ENCODE data around the gene TMEM14C.
"Not testable (repeated sequence)": the region's sequence is repeated elsewhere in the genome, so short reads cannot be mapped to it uniquely, and the experiment has no call there.

The TMEM14C gene

GRCh38 chr6:10695086-10695657, 27.7 kb upstream of the TMEM14C start:
- no peaks in the 10 kb centered on the region for H3K9me3 Mint-ChIP-seq
- no peak for DNase-seq
- H3K27ac Mint-ChIP-seq: peak overlapping the region; percentile 99
- H3K27me3 Mint-ChIP-seq: no peaks in the 10 kb centered on the region
- peaks cover 20 to 47% of the 10 kb centered on the region in 2 donors for H3K4me1 Mint-ChIP-seq
- H3K4me3 Mint-ChIP-seq: peak overlapping the region; percentile 89 to 97
- peaks cover 19 to 37% of the 10 kb centered on the region in 2 donors for H3K36me3 Mint-ChIP-seq
- ATAC-seq (replicated peaks): no peak

GRCh38 chr6:10696655-10697054, 26.2 kb upstream of the TMEM14C start:
- ATAC-seq (replicated peaks): no peak

GRCh38 chr6:10713962-10714361, 8.9 kb upstream of the TMEM14C start:
- no peak for DNase-seq
- H3K27ac Mint-ChIP-seq: peak overlapping the region; percentile 68
- peaks cover 5 to 14% of the 10 kb centered on the region in 2 donors for H3K36me3 Mint-ChIP-seq
- H3K27me3 Mint-ChIP-seq: no peaks in the 10 kb centered on the region
- peak overlapping the region in 1 of 2 donors; percentile 20 for H3K4me3 Mint-ChIP-seq
- no peak for ATAC-seq (replicated peaks)
- H3K9me3 Mint-ChIP-seq: no peaks in the 10 kb centered on the region
- peaks cover 0 to 1% of the 10 kb centered on the region in 2 donors for H3K4me1 Mint-ChIP-seq

More at GRCh38 chr6:10696655-10697054, 26.2 kb upstream of the TMEM14C start:
- H3K4me3 Mint-ChIP-seq: peak overlapping the region; percentile 32 to 97
- peaks cover 30 to 51% of the 10 kb centered on the region in 2 donors for H3K36me3 Mint-ChIP-seq
- no peak overlapping the region for H3K27ac Mint-ChIP-seq
- no peaks in the 10 kb centered on the region for H3K27me3 Mint-ChIP-seq
- no peaks in the 10 kb centered on the region for H3K9me3 Mint-ChIP-seq
- H3K4me1 Mint-ChIP-seq: peaks cover 27 to 61% of the 10 kb centered on the region in 2 donors
- DNase-seq: no peak

- peak in 1 of 2 donors; percentile 15 for ATAC-seq (replicated peaks)
- Mint-ChIP-seq H3K27ac (peak overlapping the region; percentile 75), H3K4me1 (peaks cover 18 to 28% of the 10 kb centered on the region in 2 donors), H3K9me3 (peaks cover 0 to 4% of the 10 kb centered on the region in 2 donors), H3K27me3 (no peaks in the 10 kb centered on the region), H3K4me3 (peak overlapping the region; percentile 87 to 94), H3K36me3 (peaks cover 8% of the 10 kb centered on the region in 2 donors)
- DNase-seq: peak; percentile 46
Measured at GRCh38 chr6:10719296-10719963, 3.4 kb upstream of the TMEM14C start.

GRCh38 chr6:10719964-10720264, 3.0 kb upstream of the TMEM14C start:
- peaks cover 18 to 28% of the 10 kb centered on the region in 2 donors for H3K4me1 Mint-ChIP-seq
- peak overlapping the region; percentile 89 for H3K27ac Mint-ChIP-seq
- peaks cover 0 to 4% of the 10 kb centered on the region in 2 donors for H3K9me3 Mint-ChIP-seq
- peaks cover 8% of the 10 kb centered on the region in 2 donors for H3K36me3 Mint-ChIP-seq
- H3K4me3 Mint-ChIP-seq: peak overlapping the region; percentile 87 to 94
- DNase-seq (no peak), ATAC-seq (replicated peaks) (no peak)
- H3K27me3 Mint-ChIP-seq: no peaks in the 10 kb centered on the region

GRCh38 chr6:10720265-10720959, 2.5 kb upstream of the TMEM14C start:
- H3K9me3 Mint-ChIP-seq: peaks cover 0 to 4% of the 10 kb centered on the region in 2 donors

GRCh38 chr6:10720960-10721849, 1.7 kb upstream of the TMEM14C start:
- peak; percentile 22 for DNase-seq
- peak overlapping the region; percentile 89 for H3K27ac Mint-ChIP-seq

More at GRCh38 chr6:10720265-10720959, 2.5 kb upstream of the TMEM14C start:
- H3K27ac Mint-ChIP-seq: peak overlapping the region; percentile 89
- peaks cover 8 to 11% of the 10 kb centered on the region in 2 donors for H3K36me3 Mint-ChIP-seq
- DNase-seq: peak; percentile 59
- no peaks in the 10 kb centered on the region for H3K27me3 Mint-ChIP-seq
- peak overlapping the region; percentile 87 to 94 for H3K4me3 Mint-ChIP-seq
- ATAC-seq (replicated peaks): peak; percentile 37 to 51
- H3K4me1 Mint-ChIP-seq: peaks cover 18 to 32% of the 10 kb centered on the region in 2 donors

GRCh38 chr6:10721850-10722569, 860 bp upstream of the TMEM14C start:
- no peak for DNase-seq
- Mint-ChIP-seq H3K36me3 (peaks cover 12 to 25% of the 10 kb centered on the region in 2 donors), H3K4me1 (peaks cover 22 to 45% of the 10 kb centered on the region in 2 donors), H3K27me3 (no peaks in the 10 kb centered on the region), H3K4me3 (peak overlapping the region; percentile 92 to 94), H3K27ac (peak overlapping the region; percentile 96), H3K9me3 (peaks cover 0 to 4% of the 10 kb centered on the region in 2 donors)
- ATAC-seq (replicated peaks): no peak

More at GRCh38 chr6:10720960-10721849, 1.7 kb upstream of the TMEM14C start:
- not testable (repeated sequence) for ATAC-seq (replicated peaks); H3K9me3 Mint-ChIP-seq; H3K27me3 Mint-ChIP-seq
- H3K4me3 Mint-ChIP-seq: peak overlapping the region; percentile 92 to 94
- peaks cover 20 to 37% of the 10 kb centered on the region in 2 donors for H3K4me1 Mint-ChIP-seq
- H3K36me3 Mint-ChIP-seq: peaks cover 12 to 17% of the 10 kb centered on the region in 2 donors

GRCh38 chr6:10722570-10722819, 375 bp upstream of the TMEM14C start:
- Mint-ChIP-seq H3K4me1 (peaks cover 25 to 48% of the 10 kb centered on the region in 2 donors), H3K36me3 (peaks cover 12 to 28% of the 10 kb centered on the region in 2 donors), H3K4me3 (peak overlapping the region; percentile 92 to 94), H3K9me3 (peaks cover 0 to 4% of the 10 kb centered on the region in 2 donors), H3K27ac (peak overlapping the region; percentile 96), H3K27me3 (no peaks in the 10 kb centered on the region)
- DNase-seq (no peak), ATAC-seq (replicated peaks) (no peak)

- peaks cover 0 to 4% of the 10 kb centered on the region in 2 donors for H3K9me3 Mint-ChIP-seq
- DNase-seq (no peak), ATAC-seq (replicated peaks) (no peak)
- H3K27me3 Mint-ChIP-seq: no peaks in the 10 kb centered on the region
- peak overlapping the region; percentile 96 for H3K27ac Mint-ChIP-seq
- H3K4me1 Mint-ChIP-seq: peaks cover 31 to 55% of the 10 kb centered on the region in 2 donors
- H3K36me3 Mint-ChIP-seq: peaks cover 14 to 33% of the 10 kb centered on the region in 2 donors
- peak overlapping the region; percentile 92 to 94 for H3K4me3 Mint-ChIP-seq
Measured at GRCh38 chr6:10723567-10723881, 654 bp downstream of the TMEM14C start.

GRCh38 chr6:10725044-10725443, 2.2 kb downstream of the TMEM14C start:
- ATAC-seq (replicated peaks): no peak
- H3K9me3 Mint-ChIP-seq: no peaks in the 10 kb centered on the region
- peaks cover 9 to 29% of the 10 kb centered on the region in 2 donors for H3K36me3 Mint-ChIP-seq
- H3K4me1 Mint-ChIP-seq: peaks cover 31 to 55% of the 10 kb centered on the region in 2 donors
- no peak for DNase-seq
- no peak overlapping the region for H3K27ac Mint-ChIP-seq
- H3K27me3 Mint-ChIP-seq: no peaks in the 10 kb centered on the region
- H3K4me3 Mint-ChIP-seq: no peak overlapping the region

GRCh38 chr6:10725716-10726115, 2.8 kb downstream of the TMEM14C start:
- Mint-ChIP-seq H3K4me3 (no peak overlapping the region), H3K36me3 (peaks cover 8 to 36% of the 10 kb centered on the region in 2 donors), H3K9me3 (no peaks in the 10 kb centered on the region), H3K4me1 (peaks cover 34 to 55% of the 10 kb centered on the region in 2 donors), H3K27me3 (no peaks in the 10 kb centered on the region), H3K27ac (no peak overlapping the region)
- ATAC-seq (replicated peaks) (no peak), DNase-seq (no peak)

GRCh38 chr6:10730254-10730653, 7.4 kb downstream of the TMEM14C start:
- Mint-ChIP-seq H3K36me3 (peaks cover 13 to 48% of the 10 kb centered on the region in 2 donors), H3K27ac (no peak overlapping the region), H3K9me3 (no peaks in the 10 kb centered on the region), H3K4me3 (no peak overlapping the region), H3K27me3 (no peaks in the 10 kb centered on the region), H3K4me1 (peaks cover 17 to 25% of the 10 kb centered on the region in 2 donors)
- DNase-seq (no peak), ATAC-seq (replicated peaks) (no peak)
